ENCODE data around the gene SHB.

The SHB gene

DNA sequence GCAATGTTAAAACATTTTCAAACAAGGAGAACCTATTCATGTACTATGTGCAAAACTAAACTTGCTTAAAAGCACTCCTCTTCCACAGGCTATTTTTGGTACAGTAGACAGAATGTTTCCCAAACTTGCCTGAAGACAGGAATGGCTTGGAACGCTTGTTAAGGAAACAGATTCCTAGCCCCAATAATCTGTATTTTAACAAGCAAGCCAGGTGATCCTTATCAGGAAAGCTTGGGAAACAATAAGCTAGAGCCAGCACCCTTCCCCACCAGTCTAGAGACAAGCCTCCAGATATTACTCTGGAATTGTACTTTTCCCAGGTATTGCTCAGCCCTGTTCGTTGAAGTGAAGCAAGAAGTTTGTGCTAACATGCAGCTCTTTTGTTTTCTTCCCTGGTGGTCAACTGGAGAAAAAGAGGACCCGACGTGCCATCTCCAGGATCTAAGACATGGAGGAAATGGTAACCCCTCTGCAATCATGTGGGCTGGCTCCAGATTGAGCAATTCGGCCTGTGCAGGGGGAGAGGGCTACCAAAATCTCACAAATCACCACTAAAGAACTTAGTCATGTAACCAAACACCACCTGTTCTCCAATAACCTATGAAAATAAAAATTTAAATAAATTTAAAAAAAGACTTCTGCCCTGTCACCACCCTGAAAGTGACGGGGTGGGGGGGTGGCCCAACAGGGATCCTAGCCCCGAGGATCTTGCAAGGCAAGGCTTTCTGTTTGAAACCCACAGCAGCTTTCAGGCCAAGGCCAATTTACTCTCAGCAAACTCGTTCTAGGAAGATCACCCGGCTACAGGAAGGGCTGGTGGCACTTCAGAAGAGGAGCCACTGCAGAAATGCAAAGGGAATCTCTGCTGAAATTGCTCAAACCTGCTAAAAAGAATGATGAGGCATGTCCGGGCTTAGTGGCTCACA is 48.6 kb downstream of the SHB start:
- no peak for DNase-seq

DNA sequence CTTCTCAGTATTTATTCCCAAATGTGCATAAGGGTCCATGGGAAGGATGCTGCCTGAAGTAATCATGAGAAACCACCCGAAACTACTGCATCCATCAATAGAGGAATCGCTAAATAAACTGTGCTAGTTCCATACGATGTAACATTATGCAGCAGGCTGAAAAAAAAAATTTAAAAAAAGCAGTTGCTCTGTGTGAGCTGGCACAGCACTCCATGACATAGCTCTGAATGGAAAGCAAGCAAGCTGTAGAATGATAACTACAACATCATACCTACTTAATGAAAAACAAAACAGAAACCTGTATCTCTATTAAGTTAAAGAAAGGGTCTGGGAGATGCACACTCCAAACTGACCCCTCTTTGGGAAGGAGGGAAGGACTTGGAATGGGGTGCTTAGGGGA is 49.3 kb downstream of the SHB start:
- DNase-seq = no peak

DNA sequence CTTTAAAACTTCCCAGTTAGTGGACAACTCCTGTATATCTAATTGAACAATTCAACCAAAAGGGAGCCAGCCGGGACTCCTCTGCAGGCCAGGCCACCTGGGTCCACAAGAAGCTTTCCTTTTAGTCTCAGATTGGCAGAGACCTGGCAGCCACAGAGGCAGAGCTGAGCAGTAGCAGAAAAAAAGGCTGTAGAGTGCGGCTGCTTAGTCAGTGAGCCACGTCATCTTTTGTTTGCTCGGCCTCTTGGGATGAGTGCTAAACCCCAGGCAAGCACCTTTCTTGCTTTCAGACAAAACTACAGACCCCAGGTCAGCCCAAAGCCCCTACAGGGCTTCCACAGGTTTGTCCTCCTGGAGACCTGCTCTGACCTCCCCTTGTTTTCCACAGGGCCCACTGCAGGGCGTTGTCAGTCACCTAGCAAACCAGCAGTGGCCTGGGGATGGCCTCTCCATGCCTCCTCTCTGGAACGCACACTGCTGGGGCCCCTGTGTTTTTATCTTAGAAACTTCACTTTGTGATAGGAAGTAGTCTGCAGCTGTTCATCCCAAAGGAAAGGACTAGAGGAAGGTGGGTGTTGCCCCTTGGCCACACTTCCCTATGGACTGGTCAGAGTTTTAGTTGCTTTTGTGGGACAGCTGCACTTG is 49.9 kb downstream of the SHB start:
- DNase-seq = no peak

DNA sequence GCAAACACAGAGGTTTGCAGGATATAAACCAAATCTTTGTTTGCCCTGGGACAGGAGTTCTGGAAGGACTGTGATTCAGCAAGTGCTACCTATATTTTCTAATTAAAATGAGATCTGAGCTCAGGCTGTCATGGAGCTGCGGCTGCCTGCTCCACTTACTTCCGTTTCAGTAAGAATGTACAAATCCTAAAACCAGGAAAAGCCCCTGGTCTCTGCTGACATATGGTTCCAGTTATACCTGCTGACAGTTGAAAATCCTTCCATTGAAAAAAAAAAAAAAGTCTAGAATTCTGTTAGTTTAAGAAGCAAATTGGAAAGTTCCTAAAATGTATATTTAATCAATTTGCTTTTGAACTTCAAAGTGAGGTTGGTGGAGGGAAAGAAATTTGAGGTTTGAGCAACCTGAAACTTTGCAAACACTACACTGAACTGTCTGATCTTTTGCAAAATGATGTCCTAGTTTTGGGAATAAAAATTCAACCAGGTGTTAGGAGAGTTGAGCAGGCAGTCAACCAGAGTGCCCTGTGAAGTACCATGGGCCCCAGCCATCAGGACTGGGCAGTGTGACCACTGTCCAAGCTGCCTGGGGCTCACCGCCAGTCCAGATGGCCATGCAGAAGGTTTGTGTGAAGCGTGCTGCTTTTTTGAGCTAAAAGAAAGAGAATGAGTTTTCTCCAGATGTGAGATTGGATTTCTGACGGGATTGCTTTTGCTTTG is 50.6 kb downstream of the SHB start:
- no peak for DNase-seq

DNA sequence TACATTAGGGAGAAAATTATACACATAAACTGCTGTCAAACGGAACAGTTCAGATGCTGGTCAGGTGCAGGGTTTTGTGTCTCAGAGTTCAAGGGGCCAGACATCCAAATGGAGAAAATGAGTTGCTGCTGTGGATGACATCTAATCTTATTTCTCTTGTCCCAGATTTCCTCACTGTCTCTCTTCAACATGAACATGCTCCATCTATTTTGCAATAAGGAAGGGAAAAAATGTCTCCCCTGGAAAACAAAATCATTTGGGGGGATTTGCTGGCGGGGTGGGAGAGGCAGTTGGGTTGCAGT is 51.2 kb downstream of the SHB start:
- no peak for DNase-seq

DNA sequence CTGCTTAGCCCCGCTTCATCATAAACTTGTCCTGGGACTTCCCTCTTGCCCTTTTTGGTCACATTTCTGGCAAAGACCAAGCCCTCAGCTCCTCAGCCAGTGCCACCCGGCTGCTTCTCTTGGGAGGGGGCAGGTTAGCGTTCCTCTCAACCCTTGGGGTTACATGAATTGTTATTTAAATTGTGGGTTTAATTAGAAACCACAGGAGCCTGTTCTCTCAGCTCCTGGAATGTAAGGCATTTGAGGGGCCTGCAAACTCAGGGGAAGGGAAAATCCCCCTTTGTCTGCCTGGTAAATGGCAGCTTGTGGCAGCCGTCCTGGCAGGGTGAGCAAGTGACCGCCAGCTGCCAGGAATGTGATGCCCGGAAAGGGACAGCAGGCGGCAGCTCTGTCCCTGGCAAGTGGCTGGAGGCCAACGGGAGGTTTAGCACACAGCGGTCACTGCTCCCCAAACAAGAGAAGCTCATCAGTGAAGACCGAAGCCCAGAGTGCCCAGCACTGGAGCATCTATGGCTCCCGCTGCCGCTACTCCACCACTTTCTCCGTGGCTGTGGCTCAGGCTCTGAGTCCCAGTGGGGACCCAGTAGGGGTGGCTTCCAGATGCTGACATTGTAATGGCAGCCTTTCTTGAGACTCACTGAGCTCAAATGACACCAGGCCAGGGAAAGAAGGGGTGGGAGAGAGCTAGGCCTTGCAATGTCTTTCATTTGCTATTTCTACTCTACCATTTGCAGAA is 51.7 kb downstream of the SHB start:
- no peak for DNase-seq

DNA sequence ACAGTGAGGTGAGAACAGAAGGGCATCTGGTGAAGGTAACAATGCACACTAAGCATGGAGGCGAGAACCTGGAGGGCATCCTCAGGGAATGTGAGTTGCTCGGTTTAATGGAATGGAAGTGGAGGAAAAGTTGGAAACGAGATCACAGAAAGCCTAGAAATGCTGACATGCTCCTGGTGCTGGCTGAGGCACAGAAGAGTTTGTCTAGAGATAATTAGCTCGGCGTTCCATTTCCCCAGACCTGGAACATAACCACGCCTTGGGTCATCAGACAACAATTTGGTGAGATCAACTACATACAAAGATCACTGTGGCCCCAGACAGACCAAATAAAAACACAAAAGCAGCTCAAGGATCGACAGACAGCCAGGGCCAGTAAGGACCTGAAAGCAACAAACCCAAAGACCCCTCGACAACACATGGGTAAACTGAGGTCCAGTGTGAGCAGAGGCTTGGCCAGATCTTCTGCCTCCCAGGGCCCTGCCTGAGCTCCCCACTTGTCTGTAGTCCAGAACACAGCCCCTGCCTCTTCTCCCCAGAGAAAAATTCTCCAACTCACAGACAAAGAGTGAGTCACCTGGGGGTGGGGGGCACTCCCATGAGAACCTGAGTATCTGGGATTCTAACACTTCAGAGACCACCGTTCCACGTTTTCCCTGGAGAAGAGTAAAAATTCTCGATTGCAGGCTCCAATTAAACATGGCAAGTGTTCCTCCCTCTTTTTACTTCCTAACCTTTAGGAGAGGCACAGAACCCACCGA is 52.5 kb downstream of the SHB start:
- no peak for DNase-seq

DNA sequence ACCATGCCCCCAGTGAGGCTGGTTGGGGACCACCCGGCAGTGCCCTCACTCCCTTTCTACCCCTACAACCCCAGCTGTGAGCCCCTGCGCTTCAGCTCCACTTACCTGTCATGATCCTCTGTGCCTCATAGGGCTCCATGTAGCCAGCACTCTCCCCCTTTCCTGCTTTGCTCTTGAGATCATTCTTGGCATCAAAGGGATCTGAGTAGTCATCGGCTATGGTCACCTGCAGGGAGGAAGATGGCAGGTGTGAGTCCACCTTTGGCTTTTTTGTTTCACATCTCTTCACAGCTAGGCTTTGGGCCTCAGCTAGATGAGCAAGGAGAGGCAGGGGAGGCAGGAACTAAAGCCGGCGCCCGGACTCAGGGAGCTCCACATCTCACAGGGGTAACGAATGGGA is 53.1 kb downstream of the SHB start:
- no peak for DNase-seq

DNA sequence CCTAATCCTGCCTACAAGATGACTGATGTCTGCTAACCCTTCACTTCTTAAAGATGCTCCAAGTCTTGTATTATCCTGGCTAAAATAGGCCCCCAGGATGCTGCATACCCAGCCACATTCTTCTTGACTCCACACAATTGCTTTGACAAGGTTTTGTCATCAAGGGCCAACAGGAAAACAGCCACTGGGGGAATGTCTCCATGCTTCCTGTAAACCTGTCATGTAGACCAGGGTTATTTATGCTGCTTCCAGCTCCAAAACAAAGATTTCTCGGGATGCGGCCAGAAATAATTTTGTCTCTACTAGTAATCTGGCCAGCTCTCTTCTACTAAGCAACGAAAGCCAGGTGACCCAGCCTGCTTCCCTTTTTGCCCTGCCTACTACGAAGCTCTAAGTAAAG is 53.8 kb downstream of the SHB start:
- no peak for DNase-seq

DNA sequence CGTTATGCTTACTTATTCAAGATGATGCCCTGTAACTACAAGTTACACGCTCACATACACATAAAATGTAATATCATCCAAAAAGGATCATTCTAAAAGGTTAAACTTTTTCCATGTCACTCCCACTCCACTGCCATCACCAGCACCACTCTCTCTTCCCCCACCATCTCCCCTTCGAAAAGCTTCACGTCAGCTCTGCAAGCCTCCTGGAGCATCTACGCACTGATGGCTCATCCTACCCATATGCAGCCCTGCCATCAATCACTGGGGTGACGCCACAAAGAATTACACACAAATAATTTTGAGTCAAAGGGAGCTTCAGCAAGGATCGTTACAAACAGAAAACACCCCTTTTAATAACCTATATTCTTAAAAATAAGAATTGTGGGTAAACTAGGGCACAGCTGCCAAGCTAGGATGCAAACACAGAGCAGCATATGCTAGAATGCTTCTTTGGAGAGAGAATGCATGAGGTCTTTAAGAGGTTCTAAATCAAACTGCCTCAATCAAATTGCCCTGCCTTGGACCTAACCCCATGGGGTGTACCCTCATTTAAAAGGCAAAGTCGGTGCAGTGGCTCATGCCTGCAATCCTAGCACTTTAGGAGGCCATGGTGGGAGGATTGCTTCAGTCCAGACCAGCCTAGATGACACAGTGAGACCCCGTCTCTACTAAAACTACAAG is 56.1 kb downstream of the SHB start:
- DNase-seq = no peak

DNA sequence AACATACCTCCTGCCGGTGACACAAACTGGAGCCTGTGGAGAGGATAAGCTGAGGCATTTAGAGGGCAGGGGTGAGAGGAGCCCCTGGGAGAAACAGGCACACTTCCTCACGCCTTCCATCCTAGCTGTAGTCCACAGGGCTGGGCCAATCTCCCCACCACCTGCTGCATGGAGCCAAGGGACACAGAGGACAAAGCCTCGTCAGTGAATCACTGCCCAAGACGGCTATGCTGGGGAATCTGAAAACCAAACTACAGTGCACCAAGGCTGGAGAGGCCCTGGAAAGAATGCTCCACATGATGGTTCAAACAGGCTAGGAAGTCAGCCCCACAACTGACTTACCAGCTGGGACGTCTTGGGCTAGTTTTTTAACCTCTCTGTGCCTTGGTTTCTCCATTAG is 57.0 kb downstream of the SHB start:
- no peak for DNase-seq

DNA sequence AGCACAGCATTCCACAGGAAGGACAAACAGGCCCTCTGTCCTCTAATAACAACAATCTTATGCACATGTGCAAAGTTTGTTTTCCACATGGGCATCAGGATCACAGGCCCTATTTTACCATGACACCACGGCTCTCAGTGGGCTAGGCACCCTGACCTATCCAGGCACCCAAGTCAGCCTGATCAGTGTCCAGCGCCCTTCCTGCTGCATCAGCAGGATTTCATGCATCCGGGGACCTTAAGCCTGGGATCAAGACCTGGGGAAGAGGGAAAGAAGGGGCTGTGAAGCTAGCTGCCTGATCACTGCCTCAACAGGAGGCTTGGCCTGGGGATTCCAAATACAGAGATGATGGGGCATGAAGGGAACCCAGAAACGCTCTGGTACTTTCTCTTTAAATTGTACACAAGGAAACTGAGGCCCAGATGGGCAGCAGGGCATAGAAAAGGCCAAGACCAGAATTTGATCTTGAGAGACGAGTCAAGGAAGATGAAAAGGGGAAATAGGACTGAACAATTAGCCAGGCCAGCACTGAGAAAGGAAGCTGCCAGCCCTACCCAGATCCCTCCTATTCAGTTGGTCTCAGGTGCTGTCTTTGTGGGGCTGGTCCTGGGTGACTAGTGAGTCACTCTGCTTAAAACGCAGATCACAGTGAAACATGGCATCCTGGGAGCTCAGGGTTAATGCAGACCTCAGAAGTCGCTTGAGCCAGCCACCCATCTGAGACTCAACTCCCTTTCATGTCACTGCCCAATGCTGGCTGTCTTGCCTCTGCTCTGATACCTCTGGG is 57.9 kb downstream of the SHB start:
- DNase-seq = no peak

DNA sequence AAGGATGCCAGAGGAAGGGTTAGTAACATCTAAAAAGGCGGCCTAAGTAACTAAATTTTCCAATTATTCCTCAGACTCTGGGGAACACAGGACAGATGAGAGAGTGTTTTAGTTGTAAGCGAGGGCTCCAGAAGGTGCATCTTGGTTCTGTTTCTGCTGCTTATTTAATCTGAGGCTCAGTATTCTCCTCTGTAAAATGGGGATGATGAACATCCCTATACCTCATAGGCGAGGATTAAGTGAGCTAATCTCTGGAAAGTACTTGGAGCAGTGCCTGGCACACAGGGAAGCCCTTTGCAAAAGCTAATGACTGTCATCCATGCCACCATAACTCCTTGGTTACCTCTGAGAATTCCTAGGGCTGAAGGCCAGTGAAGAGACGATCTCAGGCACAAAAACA is 59.0 kb downstream of the SHB start:
- DNase-seq = no peak

DNA sequence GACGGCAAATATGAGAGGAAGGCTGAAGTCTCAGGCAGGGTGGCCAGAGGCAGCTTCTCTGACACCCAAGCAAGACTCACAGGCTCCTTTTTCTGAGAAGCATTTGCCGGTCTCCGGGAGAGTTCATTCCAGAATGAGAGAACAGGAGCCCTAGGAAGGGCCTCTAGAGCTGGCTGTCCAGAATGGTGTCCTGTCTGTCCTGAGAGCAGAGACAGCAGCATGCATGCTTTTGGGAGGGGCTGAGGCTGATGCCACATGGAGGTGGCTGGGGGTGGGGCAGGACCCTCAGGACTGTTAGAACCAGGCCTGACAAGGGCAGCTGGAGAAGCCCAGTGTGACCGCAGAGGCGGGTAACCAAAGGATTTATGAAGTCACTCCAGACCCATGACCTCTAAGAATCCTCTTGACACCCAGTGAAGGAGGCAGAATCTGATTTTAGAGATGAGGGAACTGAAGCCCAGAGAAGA is 60.0 kb downstream of the SHB start:
- no peak for DNase-seq

DNA sequence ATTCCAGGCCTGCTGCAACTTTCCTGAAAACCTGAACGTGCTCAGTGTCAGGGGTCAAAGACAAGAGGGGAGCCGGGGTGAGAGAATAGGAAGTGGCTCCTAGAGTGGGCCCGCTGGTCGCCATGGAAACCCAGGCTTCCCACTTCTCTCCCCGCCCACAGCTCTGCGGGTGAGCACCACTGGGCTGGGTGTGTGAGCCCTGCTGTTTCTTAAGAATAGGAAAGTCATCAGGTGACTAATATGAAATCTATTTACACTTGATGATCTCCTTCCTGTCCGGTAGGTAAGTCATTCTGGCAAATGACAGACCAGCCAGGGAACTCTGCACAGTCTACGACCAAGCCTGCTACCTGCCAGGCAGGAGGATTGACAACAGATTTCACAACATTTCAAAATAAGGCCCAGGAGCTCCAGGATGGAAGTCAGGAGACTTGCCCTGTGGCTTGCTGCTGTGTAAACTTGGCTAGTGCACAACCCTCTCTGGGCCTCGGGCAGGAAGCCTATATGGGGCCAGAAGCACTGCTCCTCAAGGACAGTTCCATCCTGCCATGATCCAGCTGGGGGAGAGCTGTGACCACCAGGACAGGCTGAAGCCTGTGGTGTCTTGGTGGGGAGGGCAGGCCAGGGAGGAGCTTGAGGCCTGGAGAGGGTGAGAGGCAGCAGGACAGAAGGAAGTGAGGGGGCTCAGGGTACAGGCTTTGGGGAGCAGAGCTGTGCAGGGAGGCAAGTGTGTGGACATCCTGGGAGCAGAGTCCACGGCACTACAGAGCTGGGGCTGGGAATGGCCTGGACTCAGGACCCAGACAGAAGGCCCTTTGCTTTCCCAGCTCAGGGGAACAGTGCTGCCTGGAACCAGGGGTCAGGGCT is 60.6 kb downstream of the SHB start:
- DNase-seq = peak; percentile 34

DNA sequence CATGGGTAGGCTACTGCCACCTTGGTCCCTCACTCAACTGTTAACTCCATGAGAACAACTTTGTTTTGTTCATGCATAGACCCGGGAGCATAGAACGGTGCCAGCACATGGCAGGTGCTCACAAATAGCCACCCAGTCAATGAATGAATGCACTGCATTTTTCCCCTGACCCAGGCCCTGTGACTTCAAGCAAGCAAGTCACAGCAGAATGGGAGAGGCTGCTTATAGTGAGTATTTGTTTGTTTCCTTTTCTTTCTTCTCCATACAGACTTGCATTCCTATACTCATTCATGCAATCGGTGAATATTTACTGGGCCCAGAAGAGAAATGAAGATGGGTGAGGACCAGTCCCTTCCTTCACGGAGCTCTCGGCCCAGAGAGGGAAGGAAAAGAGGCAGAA is 62.0 kb downstream of the SHB start:
- DNase-seq = no peak

DNA sequence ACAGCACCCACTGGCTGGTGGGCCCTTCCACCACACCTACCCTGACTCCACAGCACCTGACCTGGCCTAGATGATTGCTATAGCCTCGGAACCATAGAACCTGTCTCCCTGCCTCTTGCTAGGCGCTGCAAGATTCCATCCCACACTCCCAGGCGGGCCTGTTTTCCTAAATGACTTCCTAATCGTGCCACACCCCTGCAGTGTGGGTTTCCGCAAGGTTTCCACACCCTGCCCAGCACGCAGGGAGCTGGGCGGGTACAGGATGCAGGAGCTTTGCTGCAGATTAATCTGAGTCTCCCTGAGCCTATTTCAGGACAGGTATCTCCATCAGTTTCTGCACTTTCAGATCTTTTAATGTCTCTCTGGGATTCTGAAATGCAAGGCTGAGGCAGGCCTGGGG is 62.9 kb downstream of the SHB start:
- DNase-seq = no peak

DNA sequence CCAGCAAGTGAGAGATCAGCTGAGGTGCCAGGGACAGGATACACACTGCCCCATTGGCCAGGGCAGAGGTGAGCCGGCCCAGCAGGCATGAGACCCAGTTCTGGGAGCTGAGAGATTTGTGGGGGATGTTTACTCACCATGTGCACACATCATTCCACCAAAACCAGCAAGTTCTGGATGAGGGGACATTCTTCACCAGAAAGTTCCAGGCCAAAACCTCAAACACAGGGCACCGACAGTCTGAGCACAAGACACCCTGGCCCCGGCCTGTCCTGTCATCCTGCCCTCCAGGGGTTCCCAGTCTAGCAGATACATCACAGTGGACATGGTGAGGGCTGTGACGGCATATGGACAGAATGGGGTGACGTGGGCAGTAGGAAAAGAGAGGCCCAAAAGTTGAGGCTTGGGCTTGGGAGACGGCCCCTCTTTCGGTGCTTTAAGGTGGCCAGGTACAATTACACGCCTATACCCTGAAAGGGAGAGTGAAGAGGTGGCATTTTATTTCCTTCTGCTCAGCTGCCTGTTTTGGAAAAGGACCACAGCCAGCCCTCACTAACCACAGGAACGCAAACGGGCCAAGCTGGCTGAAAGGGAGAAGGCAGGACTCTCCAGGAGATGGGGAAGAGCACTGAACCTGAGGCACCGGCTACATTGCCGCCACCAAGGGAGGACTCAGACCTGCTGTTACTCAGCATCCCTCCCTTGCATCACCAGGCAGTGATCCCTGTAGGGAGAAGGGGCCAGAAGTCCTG is 64.0 kb downstream of the SHB start:
- DNase-seq = no peak
